GM19240 (cell line): ENCODE data around the gene N4BP2L2.

ENCODE experiments used
- DNase-seq: peaks from one replicate; pipeline ENCODE4 v3.0.0; 2011; ENCODE audit warnings: low spot score; ENCODE audit not compliant: insufficient read length

Gene N4BP2L2

DNA sequence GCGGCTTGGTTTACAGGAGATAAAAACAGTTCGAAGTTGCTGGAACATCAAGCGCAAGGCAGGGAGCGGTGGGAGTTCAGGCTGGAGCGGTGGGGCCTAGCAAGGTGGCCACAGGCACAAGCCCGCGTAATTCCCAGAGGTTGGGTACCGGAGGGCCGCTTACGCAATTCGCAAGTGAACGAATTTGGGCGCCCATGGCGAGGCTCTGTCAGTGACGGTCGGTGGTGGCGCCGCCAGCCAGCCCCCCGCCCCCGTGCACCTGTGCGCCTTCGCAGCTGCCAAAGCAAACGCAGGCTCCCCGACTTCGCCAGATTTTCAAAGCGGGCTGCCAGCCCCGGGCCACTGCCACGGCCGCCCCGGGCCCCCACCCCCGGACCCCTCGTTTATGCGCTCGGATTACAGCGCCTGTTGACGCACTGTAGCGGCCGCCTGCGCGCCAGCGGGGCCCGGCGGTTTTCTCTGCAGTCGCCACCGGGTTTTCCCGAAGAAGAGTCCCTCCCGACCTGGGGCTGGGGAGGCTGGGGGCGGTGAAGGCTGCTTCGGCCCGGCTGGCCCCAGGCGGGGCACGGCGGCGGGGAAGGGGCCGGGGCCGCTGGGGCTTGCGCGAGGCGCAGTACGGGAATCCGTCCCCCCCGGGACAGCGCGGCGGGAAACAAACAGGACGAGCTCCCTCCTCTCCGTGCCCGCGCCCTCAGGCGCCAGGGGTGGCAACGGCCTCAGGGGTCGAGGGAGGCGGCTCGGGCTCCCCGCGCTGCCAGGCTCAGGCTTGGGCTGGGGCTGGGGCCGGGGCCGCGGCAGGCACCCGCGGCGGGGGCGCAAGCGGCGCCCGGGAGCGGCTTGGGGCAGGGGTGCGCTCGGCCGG, 111.4 kb downstream of the N4BP2L2 start:
- DNase-seq: no peak

DNA sequence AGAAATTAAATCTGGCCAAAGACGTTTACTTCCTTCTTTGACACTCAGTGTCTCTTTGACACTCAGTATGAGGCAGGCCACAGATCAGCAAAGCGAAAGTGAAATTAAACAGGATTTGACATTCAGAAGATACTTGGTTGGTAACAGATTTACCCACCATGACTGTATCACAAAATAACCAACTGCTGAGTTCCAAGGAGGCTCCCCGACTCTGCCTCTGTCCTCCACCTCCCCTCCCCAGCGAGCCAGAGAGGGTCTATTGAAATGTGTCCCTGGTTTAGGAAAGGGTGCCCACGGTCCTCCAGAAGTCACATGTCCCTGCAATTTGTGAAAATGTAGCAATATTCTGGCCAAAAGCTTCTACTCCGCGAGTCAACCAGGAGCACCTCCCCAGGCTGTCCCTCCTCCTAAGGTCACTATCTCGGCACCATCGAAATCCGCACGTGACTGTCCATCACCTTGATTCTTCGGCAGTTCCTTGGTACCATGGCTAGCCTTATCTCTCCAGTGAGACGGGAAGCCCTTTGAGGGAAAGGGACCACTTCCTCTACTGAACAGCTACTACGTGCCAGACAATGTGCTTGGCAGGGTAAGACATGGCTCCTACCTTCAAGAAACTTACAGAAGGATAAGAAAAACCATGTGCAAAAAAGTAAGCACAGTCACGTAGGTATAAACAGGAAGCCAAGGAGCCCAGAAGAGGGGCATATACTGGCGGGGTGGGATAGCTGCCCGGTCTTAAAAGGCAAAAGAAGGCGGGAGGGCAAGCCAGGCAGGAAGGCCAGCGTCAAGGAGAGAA, 112.2 kb downstream of the N4BP2L2 start:
- DNase-seq: no peak

DNA sequence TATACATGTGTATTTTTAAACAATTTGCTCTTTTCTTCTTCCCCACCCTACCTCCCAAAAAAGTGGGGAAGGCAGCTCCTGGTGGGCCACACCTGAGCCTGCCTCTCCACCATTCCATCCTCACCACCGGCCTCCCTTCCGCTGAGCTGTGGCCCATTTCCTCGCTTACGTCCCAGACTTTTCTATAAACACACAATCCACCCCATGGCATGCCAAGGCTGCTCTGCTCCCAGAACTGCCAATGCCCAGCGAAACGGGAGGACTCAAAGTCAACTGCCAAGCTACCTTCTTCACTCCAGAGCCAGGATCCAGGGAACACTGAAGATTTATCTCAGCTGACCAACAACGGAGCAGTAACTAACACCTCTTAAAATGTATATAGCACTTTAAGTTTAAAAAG, 113.4 kb downstream of the N4BP2L2 start:
- no peak for DNase-seq

DNA sequence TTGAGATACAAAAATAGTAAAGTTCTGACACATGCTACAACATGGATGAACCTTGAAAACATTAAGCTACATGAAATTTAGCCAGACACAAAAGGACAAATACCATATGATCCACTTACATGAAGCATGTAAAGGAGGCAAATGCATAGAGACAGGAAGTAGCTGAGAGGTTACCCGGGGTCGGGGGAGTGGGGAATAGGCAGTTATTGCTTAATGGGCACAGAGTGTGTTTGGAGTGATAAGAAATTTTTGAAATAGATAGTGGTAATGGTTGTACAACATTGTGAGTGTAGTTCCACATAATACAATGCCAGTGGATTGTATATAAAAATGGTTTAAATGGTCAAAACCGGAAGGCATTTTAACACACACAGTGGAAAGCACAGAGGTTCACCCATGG, 115.0 kb downstream of the N4BP2L2 start:
- no peak for DNase-seq

DNA sequence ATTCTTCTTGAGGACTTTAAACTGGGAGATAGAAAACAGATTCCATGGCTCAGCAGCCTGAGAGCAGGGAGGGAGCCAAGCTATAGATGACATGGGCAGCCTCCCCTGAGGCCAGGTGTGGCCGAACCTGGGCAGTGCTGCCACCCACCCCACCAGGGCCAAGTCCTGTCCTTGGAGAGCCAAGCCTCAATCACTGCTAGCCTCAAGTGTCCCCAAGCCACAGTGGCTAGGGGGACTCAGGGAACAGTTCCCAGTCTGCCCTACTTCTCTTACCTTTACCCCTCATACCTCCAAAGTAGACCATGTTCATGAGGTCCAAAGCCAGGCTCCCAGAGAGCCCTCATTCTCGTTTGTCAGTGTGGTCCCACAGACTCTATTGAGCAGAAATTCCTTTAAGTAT, 118.7 kb downstream of the N4BP2L2 start:
- DNase-seq: no peak

DNA sequence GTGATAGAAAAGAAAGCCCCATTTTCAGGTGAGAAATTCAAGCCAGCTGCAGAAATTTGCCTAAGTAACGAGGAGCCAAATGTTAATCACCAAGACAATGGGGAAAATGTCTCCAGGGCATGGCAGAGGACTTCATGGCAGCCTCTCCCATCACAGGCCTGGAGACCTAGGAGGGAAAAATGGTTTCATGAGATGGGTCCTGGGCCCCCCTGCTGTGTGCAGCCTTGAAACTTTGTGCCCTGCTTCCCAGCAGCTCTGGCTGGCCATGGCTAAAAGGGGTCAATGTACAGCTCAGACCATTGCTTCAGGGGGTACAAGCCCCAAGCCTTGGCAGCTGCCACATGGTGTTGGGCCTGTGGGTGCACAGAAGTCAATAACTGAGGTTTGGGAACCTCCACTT, 120.6 kb downstream of the N4BP2L2 start:
- DNase-seq: no peak

DNA sequence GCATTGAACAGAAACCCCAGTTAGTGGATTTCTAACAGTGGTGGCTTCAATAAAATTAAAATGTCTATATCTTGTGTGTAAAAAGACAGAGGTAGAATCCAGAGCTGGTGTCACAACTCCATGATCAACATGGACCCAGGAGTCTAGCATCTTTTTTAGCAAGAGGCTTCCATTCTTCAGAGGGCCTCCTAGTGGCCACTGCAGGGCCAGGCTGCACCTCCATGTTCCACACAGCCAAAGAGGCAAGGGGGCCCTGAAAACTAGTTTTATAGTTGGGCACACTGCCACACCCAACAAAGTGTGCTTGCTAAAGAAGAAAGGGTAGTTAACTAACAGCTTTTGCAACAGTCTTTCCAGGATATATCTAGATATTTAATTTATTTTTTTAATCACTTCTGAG, 123.6 kb downstream of the N4BP2L2 start:
- DNase-seq: no peak

DNA sequence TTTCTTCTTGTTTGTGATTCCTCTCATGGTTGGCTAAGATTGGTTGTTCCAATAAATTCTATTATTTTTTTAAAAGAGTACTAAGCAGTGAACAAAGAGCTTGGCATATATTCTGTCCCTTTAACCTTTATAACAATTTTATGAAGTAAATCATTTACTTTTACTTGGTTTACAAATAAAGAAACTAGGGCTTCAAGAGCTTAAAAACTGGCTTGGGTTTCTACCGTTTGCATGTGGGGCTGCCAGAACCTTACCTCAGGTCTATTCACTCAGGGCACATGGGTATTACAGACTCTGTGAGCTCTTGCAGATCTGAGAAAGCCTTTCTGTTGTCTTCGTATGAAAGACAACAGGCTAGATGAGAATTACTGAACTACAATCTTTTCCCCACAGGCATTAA, 124.0 kb downstream of the N4BP2L2 start:
- DNase-seq: no peak

DNA sequence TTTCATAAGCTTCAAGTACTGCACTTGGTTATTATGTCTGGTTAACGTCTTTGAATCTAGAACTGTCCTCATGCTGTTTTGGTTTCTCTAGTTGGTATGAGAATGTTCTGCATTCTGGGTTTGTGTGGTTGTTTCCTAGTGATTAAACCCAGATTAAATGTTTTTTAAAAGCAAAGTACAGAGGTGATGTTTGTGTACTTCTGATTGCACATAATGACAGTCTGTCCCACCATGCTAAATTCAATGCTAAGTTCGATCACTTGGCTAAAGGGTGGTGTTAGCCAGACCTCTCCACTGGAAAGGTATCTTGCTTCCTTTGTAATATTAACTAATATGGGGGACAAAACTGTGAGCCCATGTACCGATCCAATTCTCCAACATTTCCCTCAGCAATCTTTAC, 125.3 kb downstream of the N4BP2L2 start:
- DNase-seq: no peak

DNA sequence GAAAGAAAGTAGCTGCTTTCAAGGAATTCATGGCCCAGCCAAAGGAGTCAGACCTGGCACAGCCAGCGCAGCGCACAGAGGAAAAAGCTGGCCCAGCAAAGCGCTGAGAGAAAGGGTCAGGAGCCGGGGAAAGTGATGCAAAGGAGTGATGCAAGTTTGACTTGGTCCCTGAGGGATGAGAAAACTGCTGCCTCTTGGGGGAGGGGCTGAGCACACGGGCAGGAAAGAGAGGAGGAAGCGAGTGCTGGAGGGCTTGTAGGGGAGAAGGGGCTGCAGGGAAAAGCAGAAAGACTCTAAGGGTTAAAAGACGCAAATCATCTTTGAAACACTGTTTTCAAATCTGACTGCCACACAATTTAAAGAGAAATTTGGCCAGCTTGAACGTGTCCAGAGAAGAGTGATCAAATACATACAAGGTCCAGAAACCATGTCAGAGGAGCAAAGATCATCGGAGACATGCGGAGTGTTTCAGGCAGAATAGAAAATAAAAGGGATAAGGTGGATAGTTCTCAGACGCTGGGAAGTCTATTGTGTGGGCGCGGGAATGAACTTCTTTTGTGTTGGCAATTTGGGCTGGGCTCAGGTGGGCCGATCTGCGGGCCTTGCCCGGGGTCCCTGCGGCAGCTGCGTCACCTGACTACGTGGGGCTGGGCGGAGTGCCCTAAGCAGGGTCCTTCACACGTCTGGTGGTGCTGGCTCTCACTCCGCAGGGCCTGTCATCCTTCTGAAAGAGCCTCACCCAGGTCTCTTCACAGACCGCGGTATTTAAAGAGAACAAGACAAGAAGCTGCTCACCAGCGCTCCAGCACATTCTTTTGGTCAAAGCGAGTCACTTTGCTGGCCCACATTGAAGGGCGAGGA, 128.8 kb downstream of the N4BP2L2 start:
- no peak for DNase-seq

DNA sequence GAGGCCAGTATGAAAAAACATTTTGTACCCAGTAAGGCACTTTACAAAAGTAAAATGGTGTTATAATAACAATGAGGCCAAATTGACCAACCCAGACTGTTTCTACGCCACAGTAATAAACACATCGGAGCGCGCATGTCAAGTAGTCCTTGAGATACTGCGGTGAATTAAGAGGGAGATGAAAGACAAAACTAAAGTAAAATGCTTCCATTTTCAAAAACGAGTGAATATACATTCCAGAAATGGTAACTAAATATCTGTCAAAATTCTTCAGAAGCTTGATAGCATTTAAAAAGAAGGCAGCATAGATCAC, 129.6 kb downstream of the N4BP2L2 start:
- DNase-seq: no peak

DNA sequence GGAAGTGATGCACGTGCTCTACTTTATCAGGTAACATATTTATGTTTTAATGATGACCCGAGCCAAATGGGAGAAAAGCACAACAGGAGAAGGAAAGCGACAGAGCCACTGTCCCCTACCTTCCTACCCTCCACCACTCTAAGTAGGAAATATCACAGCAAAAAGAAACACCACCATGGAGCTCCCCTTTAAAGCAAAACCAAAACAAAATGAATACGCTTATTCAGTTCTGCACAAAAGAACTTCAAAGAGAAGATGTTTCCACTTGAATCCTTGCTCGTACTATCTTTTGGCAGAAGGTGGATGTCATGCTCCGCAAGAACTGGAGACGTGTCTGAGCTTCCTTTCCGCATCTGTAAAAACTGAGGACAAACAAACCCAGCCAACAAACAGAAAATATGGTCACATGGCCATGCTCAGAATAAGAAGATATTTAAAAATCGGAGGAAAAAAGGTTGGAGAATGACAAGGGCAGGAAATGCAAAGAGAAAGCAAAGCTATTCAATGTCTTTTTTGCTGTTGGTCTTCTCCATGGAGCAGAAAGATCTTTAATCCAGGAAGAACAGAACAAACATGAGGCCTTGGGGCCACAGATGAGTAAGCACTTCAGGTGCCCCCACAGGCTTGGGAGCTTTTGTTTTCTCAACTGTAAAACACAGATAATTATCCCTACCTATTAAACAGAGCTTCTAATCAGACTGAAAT, 130.1 kb downstream of the N4BP2L2 start:
- no peak for DNase-seq

DNA sequence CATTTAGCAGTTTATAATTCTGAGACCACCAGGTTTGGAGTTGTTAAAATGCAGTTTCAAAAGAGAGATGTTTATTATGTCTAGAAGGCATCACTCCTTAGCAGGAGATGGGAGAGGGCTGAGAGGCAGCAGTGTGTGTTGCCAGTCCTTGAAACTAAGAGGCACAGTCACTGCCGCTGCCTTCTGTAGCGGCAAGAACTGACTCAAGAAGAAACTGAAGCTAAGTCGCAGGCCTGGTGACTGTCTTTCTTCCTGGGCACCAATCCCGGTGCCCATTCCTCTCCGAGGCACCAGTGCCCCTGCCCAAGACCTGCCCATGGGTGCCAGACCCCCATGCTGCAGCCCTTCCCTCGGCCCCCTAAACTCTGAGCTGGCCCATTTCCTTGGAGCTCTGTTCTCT, 130.7 kb downstream of the N4BP2L2 start:
- DNase-seq: no peak

DNA sequence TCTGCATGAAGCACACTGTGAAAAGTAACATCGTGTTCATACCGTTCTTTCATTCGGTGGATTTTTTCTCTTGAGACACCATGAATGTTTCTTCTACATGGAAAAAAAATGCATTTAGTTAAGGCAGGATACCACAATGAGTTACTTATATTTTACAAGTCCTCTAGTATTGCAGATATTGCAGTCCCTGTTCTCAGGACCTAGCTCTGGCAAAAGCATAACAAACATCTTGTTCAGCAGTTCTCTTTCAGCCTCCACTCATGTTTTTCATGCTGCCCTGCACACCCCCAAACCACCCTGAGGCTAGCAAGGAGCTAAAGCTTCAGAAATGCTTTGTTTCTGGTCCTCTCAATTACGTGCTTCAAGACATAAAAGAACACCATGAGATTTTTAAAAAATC, 135.5 kb downstream of the N4BP2L2 start:
- DNase-seq: no peak

DNA sequence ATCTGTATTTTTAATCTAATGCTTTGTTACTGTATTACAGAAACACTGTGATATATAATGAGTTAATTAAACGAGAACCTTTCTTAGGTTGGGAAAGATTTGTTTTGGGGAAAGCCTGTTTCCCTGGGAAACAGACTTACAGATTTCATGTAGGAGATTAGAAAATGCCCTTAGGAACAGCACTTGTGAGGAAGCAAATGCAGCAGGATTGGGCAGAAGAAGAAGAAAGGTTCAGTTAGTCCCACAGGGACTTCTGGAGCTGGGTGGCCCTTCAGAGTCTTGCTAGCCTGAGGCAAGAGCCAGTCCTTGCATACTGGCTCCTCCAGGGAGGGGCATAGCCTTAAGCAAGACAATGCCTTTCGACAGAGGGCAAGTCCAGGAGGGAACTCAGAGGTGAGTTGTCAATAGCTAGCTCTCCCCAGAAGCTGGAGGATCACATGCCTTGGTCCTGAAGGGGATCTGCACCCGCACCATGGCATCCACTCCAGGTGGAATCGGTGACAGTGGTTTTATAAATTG, 147.4 kb downstream of the N4BP2L2 start:
- DNase-seq: no peak

DNA sequence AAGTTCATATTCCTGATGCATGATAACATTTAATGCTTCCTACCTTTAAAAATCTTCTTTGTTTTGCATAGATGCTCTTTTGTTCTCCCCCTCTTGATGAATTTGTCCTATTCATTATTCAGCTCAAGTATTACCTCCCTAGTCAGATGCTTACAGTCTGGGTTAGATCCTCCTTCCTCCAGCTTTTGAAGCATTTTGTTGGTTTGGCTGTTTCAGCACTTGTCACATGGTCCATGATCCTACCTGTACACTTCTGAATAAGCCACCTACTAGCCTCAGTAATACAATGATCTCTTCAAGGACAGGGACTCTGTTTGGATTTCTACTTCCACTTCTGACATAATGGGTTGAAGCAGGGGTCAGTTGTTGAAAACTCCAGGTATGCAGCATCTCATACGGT, 148.1 kb downstream of the N4BP2L2 start:
- no peak for DNase-seq

DNA sequence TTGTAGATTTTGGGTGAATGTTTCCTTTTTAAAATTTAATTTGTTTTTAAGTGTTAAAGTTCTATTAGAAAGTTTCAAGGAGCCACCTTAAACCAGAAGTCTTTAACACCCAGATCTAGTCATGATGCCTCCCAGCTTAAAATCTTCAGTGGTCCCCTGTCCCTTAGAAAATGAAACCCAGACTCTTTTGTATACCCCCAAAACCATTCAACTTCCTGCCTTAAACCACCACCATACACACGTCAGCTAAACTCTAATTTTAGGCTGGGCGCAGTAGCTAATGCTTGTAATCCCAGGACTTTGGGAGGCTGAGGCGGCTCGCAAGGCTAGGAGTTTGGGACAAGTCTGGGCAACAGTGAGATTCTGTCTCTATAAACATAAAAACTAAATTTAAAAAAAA, 148.5 kb downstream of the N4BP2L2 start:
- no peak for DNase-seq

DNA sequence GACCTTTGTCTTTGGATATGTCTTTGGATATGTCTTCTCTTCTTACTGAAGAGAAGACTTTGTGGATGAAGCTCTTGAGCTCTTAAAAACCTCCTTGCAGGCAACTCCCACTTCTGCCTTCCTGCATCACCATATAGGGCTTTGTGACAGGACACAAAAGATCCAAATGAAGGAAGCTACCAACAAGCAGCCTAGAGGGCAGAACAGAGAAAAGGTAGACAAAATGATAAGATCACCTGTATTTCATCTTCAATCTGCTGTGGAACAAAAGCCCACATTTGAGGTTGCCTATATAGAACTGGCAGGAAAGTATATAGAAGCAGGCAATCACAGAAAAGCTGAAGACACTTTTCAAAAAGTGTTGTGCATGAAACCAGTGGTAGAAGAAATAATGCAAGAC, 153.2 kb downstream of the N4BP2L2 start:
- DNase-seq: no peak

DNA sequence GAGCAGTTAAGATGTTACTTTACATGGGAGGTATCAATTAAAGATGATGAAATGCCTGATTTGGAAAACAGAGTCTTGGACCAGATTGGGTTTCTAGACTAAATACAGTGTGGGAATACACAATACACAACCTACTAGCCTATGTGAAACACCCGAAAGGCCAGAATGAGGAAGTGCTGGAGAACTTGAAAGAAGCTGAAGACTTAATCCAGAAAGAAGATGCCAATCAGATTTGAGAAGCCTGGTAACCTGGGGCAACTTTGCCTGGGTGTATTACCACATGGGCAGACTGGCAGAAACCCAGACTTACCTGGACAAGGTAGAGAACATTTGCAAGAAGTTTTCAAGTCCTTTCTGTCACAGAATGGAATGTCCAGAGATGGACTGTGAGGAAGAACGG, 153.9 kb downstream of the N4BP2L2 start:
- DNase-seq: no peak

DNA sequence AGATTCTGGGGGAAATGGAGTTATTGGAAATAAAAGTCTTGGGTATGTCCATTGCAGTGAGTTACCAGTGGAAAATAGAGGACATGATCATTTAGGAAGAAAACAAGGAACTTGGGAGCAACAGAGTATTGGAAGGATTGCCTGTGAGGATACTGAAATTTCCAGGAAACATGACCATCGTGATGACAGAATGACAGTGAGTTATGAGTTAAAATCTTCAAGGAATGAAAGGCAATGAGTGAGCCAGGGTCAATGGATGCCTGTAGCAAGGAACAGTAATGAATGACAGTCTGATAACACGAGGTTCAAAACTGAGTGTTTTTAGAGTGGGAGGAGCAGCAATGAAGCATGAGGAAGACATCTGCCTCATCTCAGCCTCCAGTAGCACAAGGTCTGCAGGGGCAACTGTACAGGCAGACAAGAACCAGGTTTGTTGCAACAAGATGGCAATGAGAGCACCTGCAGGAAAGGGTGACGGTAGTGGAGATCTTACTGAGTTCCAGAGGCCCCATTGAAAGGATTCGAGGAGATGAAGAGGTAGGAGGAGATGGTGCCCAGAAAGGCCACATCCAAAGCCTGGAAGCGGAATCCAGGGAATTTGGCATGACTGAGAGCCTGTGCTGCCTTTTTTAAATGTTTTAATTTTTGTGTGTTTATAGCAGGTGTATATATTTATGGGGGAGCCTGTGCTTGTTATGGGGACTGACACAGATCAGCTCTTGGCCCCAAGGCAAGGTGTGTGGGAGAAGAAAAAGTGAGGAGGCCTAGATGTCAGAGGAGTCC, 154.6 kb downstream of the N4BP2L2 start:
- no peak for DNase-seq
